Suppressor macrophage treated with lipopolysaccharide for 1 hour (primary cell): ENCODE data around the gene DPP6.

Experiments
- DNase-seq, 3 donors: peaks; one replicate each; pipeline ENCODE4 v3.0.0-alpha.2; 2020 to 2022

The DPP6 gene

GRCh38 chr7:154738216-154738615 is 686.0 kb downstream of the DPP6 start:
- DNase-seq, result no peak

GRCh38 chr7:154741131-154741530 is 688.9 kb downstream of the DPP6 start:
- no peak for DNase-seq

GRCh38 chr7:154743206-154743605 is 691.0 kb downstream of the DPP6 start:
- no peak for DNase-seq

- peak; percentile 23 to 49 (median 24) for DNase-seq
Measured at GRCh38 chr7:154744256-154744860, 692.2 kb downstream of the DPP6 start.

- no peak for DNase-seq
Measured at GRCh38 chr7:154744861-154745258, 692.7 kb downstream of the DPP6 start.

GRCh38 chr7:154746571-154747360 is 694.6 kb downstream of the DPP6 start:
- DNase-seq, result no peak

- no peak for DNase-seq
Measured at GRCh38 chr7:154748089-154748786, 696.0 kb downstream of the DPP6 start.

GRCh38 chr7:154750353-154750801 is 698.2 kb downstream of the DPP6 start:
- no peak for DNase-seq

GRCh38 chr7:154753226-154753625 is 701.0 kb downstream of the DPP6 start:
- no peak for DNase-seq

GRCh38 chr7:154757756-154758155 is 705.6 kb downstream of the DPP6 start:
- DNase-seq, result no peak

- DNase-seq, result no peak
Measured at GRCh38 chr7:154759989-154760388, 707.8 kb downstream of the DPP6 start.

- no peak for DNase-seq
Measured at GRCh38 chr7:154765118-154765517, 712.9 kb downstream of the DPP6 start.

- no peak for DNase-seq
Measured at GRCh38 chr7:154767142-154767541, 714.9 kb downstream of the DPP6 start.

- DNase-seq, result no peak
Measured at GRCh38 chr7:154767821-154768415, 715.7 kb downstream of the DPP6 start.

- DNase-seq, result no peak
Measured at GRCh38 chr7:154769001-154769400, 716.8 kb downstream of the DPP6 start.

GRCh38 chr7:154769527-154769926 is 717.3 kb downstream of the DPP6 start:
- DNase-seq, result no peak

- no peak for DNase-seq
Measured at GRCh38 chr7:154770361-154770760, 718.2 kb downstream of the DPP6 start.

GRCh38 chr7:154770962-154771361 is 718.8 kb downstream of the DPP6 start:
- DNase-seq, result no peak

GRCh38 chr7:154774303-154774969 is 722.2 kb downstream of the DPP6 start:
- DNase-seq, result no peak

- no peak for DNase-seq
Measured at GRCh38 chr7:154775681-154776080, 723.5 kb downstream of the DPP6 start.

GRCh38 chr7:154776350-154776749 is 724.2 kb downstream of the DPP6 start:
- no peak for DNase-seq

GRCh38 chr7:154777023-154777422 is 724.8 kb downstream of the DPP6 start:
- DNase-seq, result no peak

- DNase-seq, result no peak
Measured at GRCh38 chr7:154777489-154777888, 725.3 kb downstream of the DPP6 start.
